HepG2 (cell line): Measurements from ENCODE around the gene GCHFR. TPM values are rescaled to one million over a fixed set of nuclear protein-coding genes. Genes with fewer than 3 reads are reported as not detected.

Experiments used
- ATAC-seq: fragments of 200-7000 bp; cut with Tn5 transposase; 3 replicates; pipeline ENCODE4 v1.9.1; 2020; ENCODE audit warnings: mild to moderate bottlenecking, moderate library complexity
- BruUV-seq: library from RNA; stranded (reverse); fragments of 400-500 nt; replicated peaks from 2 replicates; lab custom pipeline; 2021; lab: Mats Ljungman, UMichigan
- CTCF ChIA-PET: fragments of 300-600 bp; formaldehyde crosslinking; extraction: SDS; loops from one replicate; lab custom pipeline; 2021; ENCODE audit warnings: low total read pairs, inconsistent platforms, low intra/inter-chr PET ratio; lab: Yijun Ruan, JAX
- POLR2A ChIA-PET: fragments of 350-600 bp; sonication (Branson Sonifier 250); formaldehyde crosslinking; loops from one replicate; lab custom pipeline; 2020; ENCODE audit warnings: antibody characterized with exemption, inconsistent platforms; lab: Yijun Ruan, JAX
- DNase-seq: peaks from one replicate; pipeline ENCODE4 v3.0.0-alpha.2; 2015; ENCODE audit warnings: low spot score
- FAIRE-seq: peaks from 3 replicates; lab custom pipeline; 2011; peaks lifted over from hg19 to GRCh38; lab: Jason Lieb, UNC
- H2AFZ ChIP-seq: one replicate; pipeline ENCODE4 v1.6.1; 2011; ENCODE audit warnings: low read length, inconsistent platforms
- H3K27ac ChIP-seq: fragments of 300-600 bp; 3 replicates; pipeline ENCODE4 v1.8.0; 2011; ENCODE audit warnings: mixed run types, mild to moderate bottlenecking, mixed read lengths, low read length, inconsistent platforms; ENCODE audit not compliant: insufficient read depth; ENCODE audit errors: extremely low read length
- H3K27me3 ChIP-seq, 2 experiments: fragments of 200-600 bp in 1 of 2; 2 replicates in 1 of 2; 3 replicates in 1 of 2; pipeline versions ENCODE4 v1.6.0 to v1.8.0; 2011; ENCODE audit warnings: low read length in 2 of 2, mild to moderate bottlenecking in 2 of 2, moderate library complexity in 2 of 2, inconsistent platforms in 1 of 2; ENCODE audit not compliant: insufficient read depth in 2 of 2, control insufficient read depth in 1 of 2
- H3K36me3 ChIP-seq, 2 experiments: fragments of 200-600 bp in 1 of 2; replicated peaks in 1 of 2; 2 replicates in 1 of 2; 3 replicates in 1 of 2; pipeline versions ENCODE4 v1.5.1 to v1.8.0; 2011; ENCODE audit warnings: low read length in 2 of 2, inconsistent platforms in 1 of 2; ENCODE audit not compliant: insufficient read depth in 2 of 2, control insufficient read depth in 1 of 2
- H3K4me1 ChIP-seq: 2 replicates; pipeline ENCODE4 v1.5.1; 2012; ENCODE audit warnings: low read length, inconsistent platforms; ENCODE audit not compliant: insufficient read depth
- H3K4me2 ChIP-seq: 2 replicates; pipeline ENCODE4 v1.6.0; 2011; ENCODE audit warnings: low read depth, low read length, inconsistent platforms
- H3K4me3 ChIP-seq, 3 experiments: fragments of 200-600 bp in 1 of 3; sonication (generic), shearing (Covaris generic) in 1 of 3; replicated peaks in 1 of 3; 2 replicates each; pipeline ENCODE4 v1.5.1; 2011 to 2016; ENCODE audit warnings: low read length in 3 of 3, inconsistent platforms in 2 of 3, low read depth in 2 of 3, mild to moderate bottlenecking in 2 of 3, control low read depth in 1 of 3, mixed read lengths in 1 of 3; ENCODE audit not compliant: insufficient read depth in 1 of 3
- H3K79me2 ChIP-seq: one replicate; pipeline ENCODE4 v1.6.1; 2011; ENCODE audit warnings: low read length, inconsistent platforms; ENCODE audit not compliant: insufficient read depth
- H3K9ac ChIP-seq: 2 replicates; pipeline ENCODE4 v1.6.0; 2011; ENCODE audit warnings: mild to moderate bottlenecking, low read depth, low read length, inconsistent platforms; ENCODE audit not compliant: insufficient read depth
- H3K9me3 ChIP-seq: 2 replicates; pipeline ENCODE4 v1.5.1; 2012; ENCODE audit warnings: mild to moderate bottlenecking, low read length
- H4K20me1 ChIP-seq: 2 replicates; pipeline ENCODE4 v1.6.0; 2011; ENCODE audit warnings: inconsistent platforms, mild to moderate bottlenecking, low read length, moderate library complexity; ENCODE audit not compliant: insufficient read depth
- EEA1 ChIP-seq: sonication (generic); formaldehyde crosslinking; IDR thresholded peaks from 2 replicates; pipeline ENCODE4 v1.5.1; 2020; ENCODE audit warnings: mild to moderate bottlenecking, missing genetic modification reagents, borderline replicate concordance
- HOXA9 ChIP-seq: sonication (generic); formaldehyde crosslinking; IDR thresholded peaks from 2 replicates; pipeline ENCODE4 v1.8.1; 2022; ENCODE audit warnings: missing genetic modification reagents, mild to moderate bottlenecking, moderate library complexity, borderline replicate concordance
- IRX3 ChIP-seq: sonication (generic); formaldehyde crosslinking; IDR thresholded peaks from 2 replicates; pipeline ENCODE4 v1.8.1; 2023; ENCODE audit warnings: mild to moderate bottlenecking, low read depth, missing genetic modification reagents, borderline replicate concordance
- PAX8 ChIP-seq: sonication (generic); formaldehyde crosslinking; IDR thresholded peaks from 2 replicates; pipeline ENCODE4 v1.8.0; 2022; ENCODE audit warnings: mild to moderate bottlenecking, missing genetic modification reagents, borderline replicate concordance
- REST ChIP-seq, 2 experiments: IDR thresholded peaks; 2 replicates each; pipeline ENCODE4 v1.6.1; 2011 to 2012; ENCODE audit warnings: low read length in 2 of 2, borderline replicate concordance in 1 of 2, low read depth in 1 of 2, mild to moderate bottlenecking in 1 of 2, moderate library complexity in 1 of 2
- SRSF1 ChIP-seq: fragments of 200-400 bp; formaldehyde crosslinking; optimal IDR thresholded peaks from 2 replicates; pipeline ENCODE3; 2017; ENCODE audit warnings: mild to moderate bottlenecking, low read depth, low read length, moderate library complexity
- TCF7L2 ChIP-seq: IDR thresholded peaks from 2 replicates; pipeline ENCODE4 v1.6.1; 2011; ENCODE audit warnings: mild to moderate bottlenecking, low read depth, low read length, moderate library complexity
- TGIF2 ChIP-seq: IDR thresholded peaks from 2 replicates; pipeline ENCODE4 v1.6.1; 2016; ENCODE audit warnings: control low read depth, missing compliant biosample characterization
- THAP8 ChIP-seq: sonication (generic); formaldehyde crosslinking; IDR thresholded peaks from 2 replicates; pipeline ENCODE4 v1.5.1; 2020; ENCODE audit warnings: missing genetic modification reagents, mild to moderate bottlenecking, borderline replicate concordance
- ZSCAN25 ChIP-seq: sonication (generic); formaldehyde crosslinking; IDR thresholded peaks from 2 replicates; pipeline ENCODE4 v1.8.0; 2022; ENCODE audit warnings: mild to moderate bottlenecking, missing genetic modification reagents
- WGBS: methylation state at CpG from one replicate; pipeline ENCODE4 v1.1.6; 2017; ENCODE audit warnings: low lambda C conversion rate; 5-methylcytosine and 5-hydroxymethylcytosine counted together
- in situ Hi-C: cut with HindIII; loops from 2 replicates; pipeline ENCODE4 v1.10.0; 2017; ENCODE audit warnings: low pct_unique_long_range_greater_than_20kb; ENCODE audit not compliant: extremely low pct_ligation_motif_present
- intact Hi-C: fragments of 100-400 bp; cut with micrococcal nuclease; formaldehyde crosslinking; loops from one replicate; pipeline ENCODE4 v1.10.0; 2022; ENCODE audit not compliant: unreplicated experiment
- polyA plus RNA-seq, 8 experiments: library from polyadenylated mRNA; depleted of rRNA in 3 of 8; stranded (reverse) in 7 of 8; unstranded in 1 of 8; fragments of >200 nt; fragmentation: Illumina TruSeq in 4 of 8; extraction: Trizol in 4 of 8; gene quantifications; 2 replicates each; pipeline versions ENCODE4 v1.2.1 to v1.2.3, GENCODE V29; 2011 to 2016; ENCODE audit warnings: low read depth in 4 of 8, missing spikeins in 1 of 8, mixed read lengths in 1 of 8; ENCODE audit not compliant: insufficient read depth in 1 of 8
- total RNA-seq, 5 experiments: library from RNA; depleted of rRNA; stranded (reverse); fragments of >200 nt; fragmentation: Illumina TruSeq; extraction: Trizol; gene quantifications; 2 replicates each; pipeline ENCODE4 v1.2.3, GENCODE V29; 2016; ENCODE audit warnings: low read depth in 1 of 5
- TF ChIP-seq, protein P1 (sequence below): sonication (generic); formaldehyde crosslinking; IDR thresholded peaks from 2 replicates; pipeline ENCODE4 v1.8.1; 2023; ENCODE audit warnings: mild to moderate bottlenecking, missing genetic modification reagents, borderline replicate concordance

The GCHFR gene
- total and polyA plus RNA-seq, 2 of the 13 experiments (the other 11 are each of a cell fraction or from before 2014, with no cell fraction given): 51.5 to 92.4 TPM

DNA sequence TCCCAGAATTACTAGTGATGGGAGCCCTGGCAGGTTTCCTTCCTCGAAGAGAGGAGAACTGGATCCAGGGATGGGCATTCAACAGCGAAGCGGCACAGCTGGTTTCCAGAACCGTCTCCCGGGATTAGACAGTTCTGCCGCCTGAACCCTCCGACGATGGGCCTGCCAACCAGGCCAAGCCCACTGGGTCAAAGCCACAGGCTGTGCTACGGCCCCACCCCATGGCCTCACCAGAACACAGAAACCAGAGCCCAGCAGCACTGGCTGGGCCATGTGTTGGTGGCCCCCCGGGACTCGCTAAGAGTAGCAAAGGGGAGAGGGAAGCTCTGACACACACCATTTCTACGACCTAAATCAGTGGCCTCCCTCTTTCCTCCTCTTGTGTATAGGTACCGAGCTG, 8.1 kb downstream of the GCHFR start:
- DNase-seq: no peak
- Histone ChIP-seq H2AFZ (no peak overlapping the region), H3K4me2 (no peak overlapping the region), H3K4me1 (no peaks in the 10 kb centered on the region), H3K79me2 (no peaks in the 10 kb centered on the region), H3K4me3 (no peak overlapping the region), H3K27ac (no peak overlapping the region), H3K36me3 (peaks cover 28 to 49% of the 10 kb centered on the region in 2 experiments; a peak in 4 of 5 replicates), H4K20me1 (no peaks in the 10 kb centered on the region), H3K9ac (no peak overlapping the region), H3K9me3 (no peaks in the 10 kb centered on the region), H3K27me3 (no peaks in the 10 kb centered on the region)
- intact Hi-C loops (no loop called here), in situ Hi-C loops (no loop called here)
- no TSS peak for BruUV-seq
- no peak for FAIRE-seq
- 94% methylated on average over 10 of the region's 13 CpGs for WGBS
- TF ChIP-seq ZSCAN25 (CRISPR knock-in tag) (no peak), REST (IDR thresholded peaks at IDR 0.05; ENCODE audit: borderline replicate concordance in 1 of 2, low read depth in 1 of 2, low read length in 2 of 2) (no peak)
- ChIA-PET POLR2A (interaction anchor here (1.8 kb wide), 1 partner anchor 9 kb away, joined by 6 read pairs; the partner anchor contains the start of gene GCHFR), CTCF (no interaction called here)
- ATAC-seq: no peak

DNA sequence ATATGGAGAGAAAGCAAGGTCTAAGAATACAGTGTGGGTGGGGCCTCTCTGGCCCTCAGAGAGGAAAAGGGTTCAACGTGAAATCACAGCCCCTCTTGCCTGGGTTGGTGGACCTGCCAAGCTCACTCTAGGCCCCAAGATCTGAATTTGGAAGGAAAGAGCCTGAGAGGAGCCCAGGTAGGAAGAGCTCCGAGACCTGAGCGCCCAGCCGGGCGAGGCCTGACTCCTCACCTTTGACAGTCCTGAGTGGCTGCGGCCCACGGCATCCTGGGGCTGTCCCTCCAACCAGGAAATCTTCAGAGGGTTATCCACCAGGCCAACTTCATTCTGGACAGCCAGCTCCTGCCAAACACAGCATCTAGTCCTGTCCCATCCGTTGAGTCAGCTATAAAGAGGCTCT, 9.6 kb downstream of the GCHFR start:
- WGBS: 89% methylated on average over 2 of the region's 8 CpGs

More for the DNA sequence above, 9.6 kb downstream of the GCHFR start:
- no TSS peak for BruUV-seq
- Histone ChIP-seq H3K4me1 (no peaks in the 10 kb centered on the region), H2AFZ (no peak overlapping the region), H3K27me3 (no peaks in the 10 kb centered on the region), H3K9ac (no peak overlapping the region), H3K79me2 (no peaks in the 10 kb centered on the region), H3K4me2 (no peak overlapping the region), H3K4me3 (no peak overlapping the region), H3K9me3 (no peaks in the 10 kb centered on the region), H3K27ac (no peak overlapping the region)
- no peak for FAIRE-seq
- DNase-seq: no peak
- in situ Hi-C loops: no loop called here
- ATAC-seq: no peak
- CTCF ChIA-PET: no interaction called here
- intact Hi-C loops: no loop called here
- POLR2A ChIA-PET: no interaction called here
- no peak for TF ChIP-seq SRSF1
- no peak for TF ChIP-seq EEA1 (CRISPR knock-in tag)
- no peak for TF ChIP-seq IRX3 (CRISPR knock-in tag)
- no peak for TF ChIP-seq HOXA9
- no peak for TF ChIP-seq TGIF2
- TF ChIP-seq, protein P1, sequence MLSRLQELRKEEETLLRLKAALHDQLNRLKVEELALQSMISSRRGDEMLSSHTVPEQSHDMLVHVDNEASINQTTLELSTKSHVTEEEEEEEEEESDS (CRISPR knock-in tag): no peak
- no peak for TF ChIP-seq THAP8 (CRISPR knock-in tag)
- no peak for TF ChIP-seq TCF7L2
- no peak for TF ChIP-seq PAX8 (CRISPR knock-in tag)
- TF ChIP-seq, all 625 proteins: peak for 0
- peaks cover 28 to 51% of the 10 kb centered on the region in 2 experiments; a peak in 4 of 5 replicates for H3K36me3 ChIP-seq
- no peaks in the 10 kb centered on the region for H4K20me1 ChIP-seq
